Activated B cell treated with CpG ODN at 0.5 μM for 24 hours (primary cell): ENCODE data around the gene RNF186. TPM values are rescaled to one million over a fixed set of nuclear protein-coding genes. Genes with fewer than 3 reads are reported as not detected.
"Not testable (repeated sequence)": the region's sequence is repeated elsewhere in the genome, so short reads cannot be mapped to it uniquely, and the experiment has no call there.

Experiments
- ATAC-seq: fragments of 200-7000 bp; cut with Tn5 transposase; one replicate; pipeline ENCODE4 v1.10.0; 2021; ENCODE audit warnings: low read depth, mild to moderate bottlenecking, moderate library complexity
- CTCF ChIA-PET: fragments of 350-600 bp; sonication (Branson Sonifier 250); formaldehyde crosslinking; loops from one replicate; lab custom pipeline; 2021; ENCODE audit warnings: antibody characterized with exemption; lab: Charles Lee
- POLR2A ChIA-PET: fragments of 350-600 bp; sonication (Branson Sonifier 250); formaldehyde crosslinking; loops from one replicate; lab custom pipeline; 2021; ENCODE audit warnings: antibody characterized with exemption; lab: Charles Lee
- DNase-seq: peaks from one replicate; pipeline ENCODE4 v3.0.0; 2022
- H3K27ac Mint-ChIP-seq: one replicate; pipeline ENCODE4 v1.8.0; 2020; ENCODE audit warnings: mixed read lengths
- H3K27me3 Mint-ChIP-seq: one replicate; pipeline ENCODE4 v1.8.0; 2021; ENCODE audit warnings: mixed read lengths
- H3K36me3 Mint-ChIP-seq: one replicate; pipeline ENCODE4 v1.8.0; 2021; ENCODE audit warnings: low read depth, mixed read lengths
- H3K4me1 Mint-ChIP-seq: one replicate; pipeline ENCODE4 v1.8.0; 2021; ENCODE audit warnings: mixed read lengths
- H3K4me3 Mint-ChIP-seq: one replicate; pipeline ENCODE4 v1.8.0; 2020; ENCODE audit warnings: mild to moderate bottlenecking, mixed read lengths
- H3K9me3 Mint-ChIP-seq: one replicate; pipeline ENCODE4 v1.8.0; 2020; ENCODE audit warnings: mixed read lengths
- CTCF ChIP-seq: fragments of 200-600 bp; IDR thresholded peaks from one replicate; pipeline ENCODE4 v1.8.0; 2022; ENCODE audit warnings: antibody characterized with exemption, mild to moderate bottlenecking
- intact Hi-C: fragments of 100-400 bp; cut with micrococcal nuclease; formaldehyde crosslinking; loops from one replicate; pipeline ENCODE4 v1.15.1; 2024
- total RNA-seq: library from RNA; stranded (reverse); gene quantifications from 2 replicates; pipeline ENCODE4 v1.2.3, GENCODE V29; 2022

RNF186 gene
- total RNA-seq, 1 donor from 2014 or later: not detected

- POLR2A ChIA-PET: no interaction called here
- CTCF ChIA-PET: no interaction called here
- H3K4me3 Mint-ChIP-seq: no peak overlapping the region
- DNase-seq (no peak), ATAC-seq (no peak)
- peaks cover 13% of the 10 kb centered on the region for H3K27me3 Mint-ChIP-seq
- no peaks in the 10 kb centered on the region for H3K4me1 Mint-ChIP-seq
- no peak for TF ChIP-seq CTCF
- no peaks in the 10 kb centered on the region for H3K36me3 Mint-ChIP-seq
- no peaks in the 10 kb centered on the region for H3K9me3 Mint-ChIP-seq
- no peak overlapping the region for H3K27ac Mint-ChIP-seq
- intact Hi-C loops: no loop called here
Observed at GRCh38 chr1:19818324-19818723, 3.2 kb upstream of the RNF186 start.

GRCh38 chr1:19817160-19817559 is 2.1 kb upstream of the RNF186 start:
- Mint-ChIP-seq H3K27me3 (peaks cover 13% of the 10 kb centered on the region), H3K4me3 (no peak overlapping the region), H3K9me3 (no peaks in the 10 kb centered on the region), H3K36me3 (no peaks in the 10 kb centered on the region), H3K4me1 (no peaks in the 10 kb centered on the region), H3K27ac (no peak overlapping the region)
- DNase-seq (no peak), ATAC-seq (no peak)
- TF ChIP-seq CTCF: no peak
- CTCF ChIA-PET: no interaction called here
- intact Hi-C loops: no loop called here
- POLR2A ChIA-PET: no interaction called here

GRCh38 chr1:19816737-19817086 is 1.6 kb upstream of the RNF186 start:
- H3K9me3 Mint-ChIP-seq, intact Hi-C loops, ATAC-seq, H3K36me3 Mint-ChIP-seq, H3K4me3 Mint-ChIP-seq, CTCF ChIA-PET, POLR2A ChIA-PET, H3K4me1 Mint-ChIP-seq, DNase-seq, H3K27ac Mint-ChIP-seq: not testable (repeated sequence)
- peaks cover 13% of the 10 kb centered on the region for H3K27me3 Mint-ChIP-seq

GRCh38 chr1:19815801-19816736 is 986 bp upstream of the RNF186 start:
- TF ChIP-seq CTCF: no peak
- intact Hi-C loops: no loop called here
- POLR2A ChIA-PET: no interaction called here
- Mint-ChIP-seq H3K4me1 (no peaks in the 10 kb centered on the region), H3K4me3 (no peak overlapping the region), H3K36me3 (no peaks in the 10 kb centered on the region), H3K9me3 (no peaks in the 10 kb centered on the region), H3K27ac (no peak overlapping the region), H3K27me3 (peaks cover 15% of the 10 kb centered on the region)
- ATAC-seq (no peak), DNase-seq (no peak)
- CTCF ChIA-PET: no interaction called here

- no peak for TF ChIP-seq CTCF
- ATAC-seq: no peak
- no peak for DNase-seq
- H3K9me3 Mint-ChIP-seq: no peaks in the 10 kb centered on the region
- peaks cover 17% of the 10 kb centered on the region for H3K27me3 Mint-ChIP-seq
- CTCF ChIA-PET: no interaction called here
- no peaks in the 10 kb centered on the region for H3K4me1 Mint-ChIP-seq
- no peak overlapping the region for H3K27ac Mint-ChIP-seq
- POLR2A ChIA-PET: no interaction called here
- no peak overlapping the region for H3K4me3 Mint-ChIP-seq
- no peaks in the 10 kb centered on the region for H3K36me3 Mint-ChIP-seq
- intact Hi-C loops: loop anchor here (5.0 kb wide), 1 partner anchor 152 kb away; the partner anchor contains the start of gene HTR6
Observed at GRCh38 chr1:19814244-19814661, 830 bp downstream of the RNF186 start.
